Activated naive CD4-positive, alpha-beta T cell (primary cell): ENCODE data around the gene TNS4.
"Not testable (repeated sequence)": the region's sequence is repeated elsewhere in the genome, so short reads cannot be mapped to it uniquely, and the experiment has no call there.

Experiments used
- DNase-seq, 4 experiments: peaks; one replicate each; lab custom pipeline; 2025; lab: John Stamatoyannopoulos, UW

TNS4 gene, protein sequence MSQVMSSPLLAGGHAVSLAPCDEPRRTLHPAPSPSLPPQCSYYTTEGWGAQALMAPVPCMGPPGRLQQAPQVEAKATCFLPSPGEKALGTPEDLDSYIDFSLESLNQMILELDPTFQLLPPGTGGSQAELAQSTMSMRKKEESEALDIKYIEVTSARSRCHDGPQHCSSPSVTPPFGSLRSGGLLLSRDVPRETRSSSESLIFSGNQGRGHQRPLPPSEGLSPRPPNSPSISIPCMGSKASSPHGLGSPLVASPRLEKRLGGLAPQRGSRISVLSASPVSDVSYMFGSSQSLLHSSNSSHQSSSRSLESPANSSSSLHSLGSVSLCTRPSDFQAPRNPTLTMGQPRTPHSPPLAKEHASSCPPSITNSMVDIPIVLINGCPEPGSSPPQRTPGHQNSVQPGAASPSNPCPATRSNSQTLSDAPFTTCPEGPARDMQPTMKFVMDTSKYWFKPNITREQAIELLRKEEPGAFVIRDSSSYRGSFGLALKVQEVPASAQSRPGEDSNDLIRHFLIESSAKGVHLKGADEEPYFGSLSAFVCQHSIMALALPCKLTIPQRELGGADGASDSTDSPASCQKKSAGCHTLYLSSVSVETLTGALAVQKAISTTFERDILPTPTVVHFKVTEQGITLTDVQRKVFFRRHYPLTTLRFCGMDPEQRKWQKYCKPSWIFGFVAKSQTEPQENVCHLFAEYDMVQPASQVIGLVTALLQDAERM

DNA sequence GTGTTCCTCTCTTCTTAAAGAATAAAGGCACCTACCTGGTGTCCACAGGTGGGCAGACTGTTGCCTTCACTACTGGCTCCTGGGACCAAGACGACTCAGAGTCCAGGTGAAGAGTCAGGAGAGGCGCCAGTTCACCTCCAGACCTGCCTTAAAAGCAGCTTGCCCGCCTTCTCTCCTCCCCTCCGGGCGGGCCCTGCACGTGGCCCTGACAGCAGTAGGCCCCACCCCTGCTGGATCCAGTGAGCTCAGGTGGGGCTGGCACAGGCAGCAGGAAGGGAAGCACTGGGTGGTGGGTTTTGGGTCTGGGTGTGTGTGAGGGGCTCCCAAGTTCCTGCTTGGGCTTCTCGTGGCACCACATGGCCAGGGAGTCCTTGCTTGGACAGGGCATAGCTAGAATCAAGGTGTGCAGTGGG, at the start of gene TNS4:
TSS of gene TNS4 (minus strand) at position 125 of the 413 bp plus-strand sequence. CDS start 5,198 bp downstream, outside the sequence.
- no peak for DNase-seq

DNA sequence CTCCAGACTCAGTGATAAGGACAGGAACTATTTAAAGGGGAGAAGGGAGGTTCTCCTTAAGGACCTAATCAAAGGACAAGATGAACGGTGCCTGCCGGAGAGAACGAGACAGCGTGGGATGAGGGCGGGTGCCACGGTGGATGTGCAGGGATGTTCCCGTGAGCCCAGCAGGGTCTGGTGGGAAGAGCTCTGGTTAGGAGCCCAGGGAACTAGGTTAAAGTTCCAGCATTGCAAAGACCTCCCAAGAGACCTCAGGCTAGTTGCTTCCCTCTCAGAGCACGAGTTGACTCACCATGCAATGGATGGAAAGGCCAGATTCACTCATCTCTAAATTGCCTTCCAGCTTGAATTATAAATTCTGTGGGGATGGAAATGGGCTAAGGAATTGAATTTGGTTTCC, 49.2 kb upstream of the TNS4 start:
- DNase-seq: no peak

DNA sequence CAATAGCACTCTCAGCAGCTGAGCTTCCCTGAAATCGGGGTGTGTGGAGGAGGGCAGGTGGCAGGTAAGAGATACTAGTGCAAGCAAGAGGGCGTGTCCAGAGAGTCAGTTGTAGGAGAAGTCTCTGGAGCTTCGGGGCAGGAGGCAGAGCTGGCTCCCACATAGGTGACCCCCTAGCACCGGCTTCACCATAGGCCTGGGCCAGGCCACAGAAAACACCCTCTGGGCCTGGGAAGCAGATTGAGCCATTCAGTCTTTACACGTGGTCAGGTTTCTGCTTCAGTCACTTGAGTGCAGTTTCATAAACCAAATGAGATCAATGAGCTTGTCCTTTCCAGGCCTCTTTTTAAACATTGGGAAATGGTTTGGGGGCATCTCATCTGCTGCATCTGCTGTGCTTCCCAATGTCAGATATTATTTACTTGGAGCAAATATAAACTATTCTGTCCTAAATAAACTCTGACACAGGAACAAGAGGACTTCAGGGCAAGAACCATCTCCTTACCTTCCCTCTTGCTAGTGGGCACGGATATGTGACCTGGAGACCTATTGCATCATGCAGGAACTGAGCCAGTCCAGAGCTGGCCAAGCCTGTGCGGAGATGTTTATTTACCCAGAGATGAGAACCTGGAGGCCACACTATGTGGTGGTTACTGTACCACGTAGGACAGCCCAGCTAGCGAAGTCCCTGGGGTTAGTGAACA, 47.7 kb upstream of the TNS4 start:
- DNase-seq: no peak

DNA sequence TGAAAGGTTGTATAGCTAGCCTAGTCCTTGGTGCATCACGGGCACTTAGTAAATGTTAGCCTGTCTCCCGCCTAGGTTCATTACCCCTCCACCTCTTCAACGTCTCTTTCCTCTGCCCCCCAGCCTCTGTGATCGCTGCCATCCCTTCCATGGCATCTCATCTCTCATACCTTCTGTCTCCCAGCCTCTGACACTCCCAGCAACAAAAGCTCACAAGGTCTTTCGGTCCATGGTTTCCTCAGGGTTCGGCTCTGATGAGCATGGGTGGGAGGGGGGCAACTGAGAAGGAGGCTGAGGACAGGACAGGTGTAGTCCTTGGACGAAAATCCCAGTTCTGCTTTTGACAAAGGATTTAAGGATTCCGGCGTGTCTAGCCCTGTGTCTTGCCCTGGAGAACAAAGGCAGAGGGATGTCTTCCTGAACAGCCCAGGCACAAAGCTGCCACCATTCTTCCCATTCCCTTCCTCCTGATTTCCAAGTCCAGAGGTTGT, 47.1 kb upstream of the TNS4 start:
- no peak for DNase-seq

DNA sequence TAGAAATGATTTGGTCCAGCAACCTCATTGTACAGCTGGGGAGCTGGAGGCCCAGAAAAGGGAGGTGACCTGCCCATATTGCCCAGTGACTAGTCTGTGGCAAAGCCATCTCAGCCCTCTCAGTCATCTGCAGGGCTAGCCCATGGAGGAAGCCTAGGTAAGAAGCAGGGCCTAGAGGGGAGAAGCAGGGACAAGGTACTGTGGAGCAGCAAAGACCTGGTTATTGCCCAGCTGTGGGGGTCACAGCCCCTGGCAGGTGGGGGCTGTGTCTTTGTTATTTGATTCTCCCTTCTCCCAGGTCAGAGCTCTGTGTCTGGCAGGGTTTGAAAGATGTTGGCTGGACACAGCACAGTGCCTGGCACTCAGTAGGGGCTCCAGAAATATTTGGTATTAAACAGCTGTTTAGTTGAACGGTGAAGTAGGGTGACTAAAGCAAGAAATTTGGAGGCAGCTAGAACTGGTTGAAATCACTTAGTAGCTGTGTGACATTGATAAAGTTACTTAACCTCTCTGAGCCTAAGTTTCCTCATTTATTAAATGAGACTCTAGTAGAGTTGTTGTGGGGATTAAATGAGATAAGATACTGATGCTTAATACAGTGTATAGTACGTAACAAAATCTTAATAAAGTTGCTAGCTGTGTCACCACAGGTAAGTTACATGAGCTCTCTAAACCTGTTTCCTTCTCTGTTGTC, 46.5 kb upstream of the TNS4 start:
- DNase-seq: no peak

DNA sequence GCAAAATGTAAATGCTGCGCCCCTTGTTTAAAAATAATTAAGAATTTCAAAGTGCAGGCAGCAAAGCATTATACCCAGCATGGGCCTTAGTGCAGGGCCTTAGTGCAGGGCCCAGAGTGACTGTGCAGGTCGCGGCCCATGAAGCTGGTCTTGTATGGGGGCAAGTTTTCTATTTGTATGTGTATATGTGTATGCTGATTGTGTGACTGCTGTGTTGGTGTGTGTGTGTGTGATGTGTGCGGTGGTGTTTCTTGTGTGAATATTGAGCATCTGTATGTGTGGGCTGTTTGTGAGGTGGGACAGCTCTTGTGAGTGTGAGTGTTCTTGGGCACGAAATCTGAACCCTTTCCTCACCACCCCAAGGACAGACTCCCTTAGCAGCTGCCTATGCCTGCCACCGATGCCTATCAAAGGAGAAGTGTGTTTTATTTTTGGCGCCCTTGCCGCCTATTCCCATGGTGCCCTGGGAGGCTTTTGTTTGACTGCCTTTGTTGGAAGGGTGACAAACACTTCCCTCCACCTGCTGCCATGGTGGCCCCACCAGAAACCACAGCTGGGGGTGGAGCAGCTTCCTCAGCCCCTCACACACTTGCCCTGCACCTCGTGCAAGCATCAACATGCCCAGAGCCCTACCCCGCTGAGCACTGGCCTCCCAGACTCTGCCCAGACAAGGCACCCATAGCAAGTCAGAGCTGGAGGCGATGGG, 45.8 kb upstream of the TNS4 start:
- peak in 2 of 4 experiments; percentile 62 to 63 for DNase-seq

DNA sequence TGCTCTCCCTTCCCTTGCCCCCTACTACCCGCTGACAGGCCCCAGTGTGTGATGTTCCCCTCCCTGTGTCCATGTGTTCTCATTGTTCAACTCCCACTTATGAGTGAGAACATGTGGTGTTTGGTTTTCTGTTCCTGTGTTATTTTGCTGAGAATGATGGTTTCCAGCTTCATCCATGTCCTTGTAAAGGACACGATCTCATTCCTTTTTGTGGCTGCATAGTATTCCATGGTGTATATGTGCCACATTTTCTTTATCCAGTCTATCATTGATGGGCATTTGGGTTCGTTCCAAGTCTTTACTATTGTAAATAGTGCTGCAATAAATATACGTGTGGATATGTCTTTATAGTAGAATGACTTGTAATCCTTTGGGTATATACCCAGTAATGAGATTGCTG, 45.1 kb upstream of the TNS4 start:
- not testable (repeated sequence) for DNase-seq

DNA sequence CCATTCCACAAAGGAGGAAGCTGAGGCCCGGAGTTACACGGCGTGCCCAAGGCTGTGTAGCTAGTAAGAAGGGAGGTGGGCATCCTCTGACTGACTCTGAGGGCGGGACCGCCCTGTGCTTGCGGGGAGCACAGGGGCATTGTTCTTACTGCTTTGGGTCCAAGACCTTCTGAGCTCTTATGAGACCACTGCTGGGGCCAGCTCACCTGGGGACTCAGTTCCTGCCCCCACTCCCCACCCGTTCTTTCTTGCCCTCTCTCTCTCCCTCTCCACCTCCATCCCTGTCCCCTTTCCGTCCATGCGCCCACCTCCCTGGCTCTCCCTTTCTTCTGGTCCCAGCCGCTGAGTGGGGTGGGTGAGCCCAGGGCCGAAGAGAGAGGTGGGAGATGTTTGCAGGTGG, 44.2 kb upstream of the TNS4 start:
- no peak for DNase-seq

DNA sequence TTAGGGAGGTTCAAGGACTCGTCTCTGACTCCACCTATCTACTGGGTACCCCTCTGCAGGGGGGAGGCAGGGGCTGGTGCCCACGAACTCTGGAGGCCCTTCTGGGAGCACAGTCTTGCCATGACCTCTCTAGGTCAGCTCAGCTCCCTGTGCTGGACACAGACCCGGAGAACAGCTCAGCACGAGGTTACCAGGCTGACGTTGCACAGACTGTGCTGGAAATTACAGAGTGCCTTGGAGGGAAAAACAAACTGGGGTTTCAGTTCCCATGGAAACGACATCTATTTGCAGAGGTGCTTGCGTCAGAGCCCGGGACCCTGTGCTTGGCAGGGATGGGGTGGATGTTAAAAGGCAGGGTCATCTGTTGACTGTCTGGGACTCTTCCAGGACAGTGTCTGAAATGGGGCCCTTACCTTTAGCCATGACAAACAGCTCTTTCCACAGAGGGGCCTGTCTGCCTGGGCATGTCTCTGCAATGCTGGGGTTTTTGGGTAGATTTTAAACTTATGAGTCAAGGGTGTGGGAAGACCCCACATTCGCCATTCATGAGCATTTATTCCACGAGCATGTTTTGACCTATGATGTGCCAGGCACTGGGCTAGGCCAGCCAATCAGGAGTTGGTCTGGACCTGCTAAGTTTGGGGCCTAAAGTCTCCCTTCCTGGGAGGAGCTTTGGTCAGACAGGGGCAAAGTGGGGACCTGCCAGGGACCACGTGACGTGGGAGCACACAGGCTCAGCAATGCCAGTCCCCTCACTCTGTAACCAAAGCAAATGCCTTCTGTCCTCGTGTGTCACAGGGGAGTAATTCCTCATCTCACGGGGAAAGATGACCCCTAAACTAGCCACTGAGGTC, 41.4 kb upstream of the TNS4 start:
- no peak for DNase-seq

DNA sequence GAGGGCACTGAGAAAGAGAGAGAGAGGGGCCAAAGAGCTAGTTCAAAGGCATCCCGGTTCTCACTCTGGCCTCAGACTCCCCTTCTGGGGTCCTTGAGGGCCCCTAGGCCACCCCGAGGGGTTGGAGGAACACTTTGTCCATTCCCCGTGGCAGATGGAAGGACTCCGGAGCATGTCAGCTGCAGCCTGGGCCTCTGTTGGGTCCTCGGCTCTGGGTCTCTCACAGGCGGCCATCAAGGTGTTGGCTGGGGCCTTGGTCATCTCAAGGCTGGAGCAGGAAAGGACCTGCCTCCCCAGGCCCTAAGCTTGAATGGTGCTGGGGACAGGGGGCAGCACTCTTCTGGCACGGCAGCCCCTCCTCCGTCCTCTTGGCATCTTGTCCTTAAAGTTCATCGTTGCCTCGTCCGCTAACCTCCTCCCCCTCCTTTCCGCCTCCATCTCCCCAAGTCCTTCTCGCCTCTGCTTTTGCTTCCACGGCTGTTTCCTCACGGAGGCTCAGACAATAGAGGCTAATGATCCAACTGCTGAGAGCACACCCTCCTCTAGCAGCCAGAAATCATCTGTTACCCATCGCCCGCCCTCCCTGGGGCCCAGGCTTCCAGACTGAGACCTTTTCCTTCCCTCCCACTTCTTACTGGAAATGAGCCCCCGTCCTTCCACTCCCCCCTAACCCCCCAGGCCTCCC, 40.6 kb upstream of the TNS4 start:
- DNase-seq: no peak

DNA sequence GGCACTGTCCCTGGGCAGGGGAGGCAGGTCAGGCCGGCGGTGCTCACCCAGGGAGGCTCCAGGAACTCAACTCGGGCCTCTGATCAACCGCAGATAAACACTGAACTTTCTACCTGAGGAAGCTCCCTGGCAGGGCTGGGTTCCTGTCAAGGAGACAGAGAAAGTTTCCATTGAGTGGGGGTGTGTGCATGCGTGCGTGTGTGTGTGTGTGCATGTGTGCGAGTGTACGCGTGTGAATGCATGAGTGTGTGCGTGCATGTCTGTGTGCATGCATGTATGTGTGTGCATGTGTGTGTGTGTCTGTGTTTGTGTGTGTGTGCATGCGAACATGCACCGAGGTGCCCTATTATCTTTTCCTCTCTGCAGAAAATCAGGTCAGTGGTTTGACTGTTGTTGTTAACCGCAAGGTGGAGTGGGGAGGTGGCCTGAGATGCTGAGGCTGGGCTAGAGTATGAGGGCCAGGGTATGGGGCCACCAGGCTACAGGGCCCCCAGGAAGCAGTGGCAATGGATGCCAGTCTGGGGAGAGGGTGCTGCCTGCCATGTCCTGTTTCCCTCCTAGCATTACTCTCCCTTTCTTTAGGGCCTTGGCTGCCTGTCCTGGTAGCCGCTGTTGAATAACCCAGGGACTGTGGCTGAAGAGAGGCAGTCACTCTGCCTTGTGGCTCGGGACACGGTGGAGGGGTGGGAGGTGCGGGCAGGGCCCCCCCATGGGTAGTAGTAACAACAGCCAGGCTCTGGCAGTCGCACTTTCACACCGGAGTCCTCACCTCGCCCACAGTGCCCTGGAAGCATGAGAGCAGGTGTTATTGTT, 39.8 kb upstream of the TNS4 start:
- DNase-seq: peak; percentile 29 to 52 (median 48)

DNA sequence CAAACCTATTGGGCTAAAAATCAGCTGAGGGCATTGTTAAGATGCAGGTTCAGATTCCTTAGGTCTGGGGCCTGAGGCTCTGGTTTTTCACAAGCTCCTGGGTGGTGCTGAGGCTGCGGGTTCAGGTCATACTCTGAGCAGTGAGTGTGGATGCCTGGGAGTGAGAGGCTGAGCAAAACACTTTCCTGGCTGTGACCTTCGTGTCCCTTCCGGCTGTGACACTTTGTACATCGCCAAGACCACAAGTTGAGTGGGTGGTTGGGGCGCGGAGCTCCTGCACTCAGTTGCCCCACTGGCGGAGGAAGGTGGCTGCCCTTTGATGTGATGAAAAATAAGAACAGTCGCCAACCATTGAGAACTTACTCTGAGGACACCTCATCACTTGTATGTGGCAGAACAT, 39.0 kb upstream of the TNS4 start:
- DNase-seq: peak in 1 of 4 experiments; percentile 32

DNA sequence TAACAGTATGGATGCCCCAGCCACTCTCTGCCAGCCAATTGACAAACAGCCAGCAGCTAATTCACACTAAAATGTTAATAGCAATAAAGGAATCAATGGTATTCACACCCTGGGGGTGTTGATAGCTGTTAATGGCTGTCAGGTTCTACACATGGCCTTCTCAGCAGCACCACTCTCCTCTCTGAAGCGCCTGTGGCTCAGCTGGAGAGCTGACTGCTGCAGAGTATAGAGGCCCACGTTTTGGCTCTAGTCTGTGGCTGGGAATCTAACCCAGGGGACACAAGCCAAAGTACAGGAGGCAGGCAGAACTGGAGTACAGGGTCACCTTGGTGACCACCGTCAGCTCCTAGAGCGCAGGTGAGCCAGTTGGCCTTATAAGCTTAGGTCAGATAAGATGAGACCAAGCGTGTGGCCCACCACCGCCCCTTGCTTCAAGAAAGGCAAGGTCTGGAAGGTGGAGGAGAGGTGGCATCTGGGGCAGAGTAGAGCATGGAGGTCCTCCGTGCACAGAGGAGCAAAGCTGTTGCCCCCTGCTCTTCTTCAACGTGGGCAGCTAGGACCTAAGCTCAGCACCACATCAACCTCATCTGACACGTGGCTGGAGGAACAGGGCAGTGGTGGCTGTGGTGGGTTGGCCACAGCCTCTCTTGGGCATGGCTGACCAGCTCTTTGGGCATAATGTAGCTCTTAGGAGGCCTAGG, 38.4 kb upstream of the TNS4 start:
- no peak for DNase-seq

DNA sequence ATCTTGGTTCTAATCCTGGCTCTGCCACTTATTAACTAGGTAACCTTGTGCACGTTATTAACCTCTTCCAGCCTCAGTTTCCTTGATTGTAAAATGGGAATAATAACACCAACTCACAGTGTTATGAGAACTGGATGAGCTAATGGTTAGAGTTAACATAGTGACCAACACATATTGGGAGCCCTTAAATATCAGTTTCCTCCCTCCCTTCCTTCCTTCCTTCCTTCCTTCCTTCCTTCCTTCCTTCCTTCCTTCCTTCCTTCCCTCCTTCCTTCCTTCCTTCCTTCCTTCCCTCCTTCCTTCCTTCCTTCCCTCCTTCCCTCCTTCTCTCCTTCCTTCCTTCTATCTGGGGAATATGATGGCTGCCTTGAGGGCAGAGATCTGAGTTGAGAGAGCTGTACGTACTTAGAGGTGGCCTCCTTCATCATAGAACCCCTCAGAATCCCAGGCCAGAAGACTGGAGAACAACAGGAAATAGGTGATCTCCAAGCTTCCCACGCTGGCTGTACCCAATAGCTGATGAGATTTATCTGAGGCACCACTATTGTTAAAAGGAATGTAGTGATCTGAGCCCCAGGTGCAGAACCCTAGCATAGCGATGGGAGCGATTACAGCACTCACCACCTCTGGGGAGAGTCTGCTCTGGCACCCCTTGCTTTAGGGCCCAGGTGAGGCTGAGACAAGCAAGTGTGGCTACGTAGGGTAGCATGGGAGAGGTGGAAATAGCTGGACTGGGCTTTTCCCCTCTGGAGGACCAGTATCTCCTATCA, 37.7 kb upstream of the TNS4 start:
- no peak for DNase-seq

DNA sequence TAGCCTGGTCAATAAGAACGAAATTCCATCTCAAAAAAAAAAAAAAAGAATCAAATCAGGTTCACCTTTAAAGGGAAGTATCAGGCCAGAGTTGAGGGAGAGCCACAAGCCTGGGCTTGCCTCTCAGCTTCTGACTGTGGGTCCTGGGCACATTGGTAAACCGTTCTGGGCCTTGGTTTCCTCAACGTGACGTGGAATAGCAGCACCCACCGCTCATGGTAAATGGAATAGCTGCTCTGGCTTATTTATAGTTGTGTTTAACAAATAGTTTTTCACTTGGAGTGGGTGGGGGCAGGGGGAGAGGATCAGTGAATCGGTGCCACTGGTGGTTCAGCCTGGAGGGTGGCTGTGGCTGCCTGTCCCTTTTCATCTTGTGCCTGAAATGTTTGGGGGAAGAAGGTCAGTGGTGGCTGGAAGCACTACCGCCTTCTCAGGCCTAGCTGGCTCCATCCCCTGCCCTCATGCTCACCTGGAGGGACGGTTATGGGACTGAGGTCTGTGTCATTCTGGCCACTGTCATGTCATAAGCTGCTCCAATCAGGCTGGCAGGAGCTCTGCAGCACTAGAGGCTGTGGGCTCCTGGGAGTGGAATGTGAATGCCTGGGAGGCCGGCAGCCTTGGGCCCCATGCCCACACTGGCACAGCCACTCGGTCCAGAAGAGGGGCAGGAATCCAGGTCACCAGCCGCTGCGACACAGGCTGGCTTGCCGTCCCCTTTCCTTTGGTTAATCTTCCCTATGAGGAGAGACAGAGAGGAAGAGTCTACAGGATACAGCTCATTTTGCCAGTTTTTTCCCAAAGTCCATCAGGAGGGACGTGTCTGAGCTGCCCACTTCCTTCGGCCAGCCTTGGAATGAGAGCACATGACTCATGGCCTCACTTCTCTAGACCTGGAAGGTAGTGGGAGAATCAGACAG, 36.9 kb upstream of the TNS4 start:
- DNase-seq: no peak
